ENCODE data around the gene A2M.

The A2M gene

DNA sequence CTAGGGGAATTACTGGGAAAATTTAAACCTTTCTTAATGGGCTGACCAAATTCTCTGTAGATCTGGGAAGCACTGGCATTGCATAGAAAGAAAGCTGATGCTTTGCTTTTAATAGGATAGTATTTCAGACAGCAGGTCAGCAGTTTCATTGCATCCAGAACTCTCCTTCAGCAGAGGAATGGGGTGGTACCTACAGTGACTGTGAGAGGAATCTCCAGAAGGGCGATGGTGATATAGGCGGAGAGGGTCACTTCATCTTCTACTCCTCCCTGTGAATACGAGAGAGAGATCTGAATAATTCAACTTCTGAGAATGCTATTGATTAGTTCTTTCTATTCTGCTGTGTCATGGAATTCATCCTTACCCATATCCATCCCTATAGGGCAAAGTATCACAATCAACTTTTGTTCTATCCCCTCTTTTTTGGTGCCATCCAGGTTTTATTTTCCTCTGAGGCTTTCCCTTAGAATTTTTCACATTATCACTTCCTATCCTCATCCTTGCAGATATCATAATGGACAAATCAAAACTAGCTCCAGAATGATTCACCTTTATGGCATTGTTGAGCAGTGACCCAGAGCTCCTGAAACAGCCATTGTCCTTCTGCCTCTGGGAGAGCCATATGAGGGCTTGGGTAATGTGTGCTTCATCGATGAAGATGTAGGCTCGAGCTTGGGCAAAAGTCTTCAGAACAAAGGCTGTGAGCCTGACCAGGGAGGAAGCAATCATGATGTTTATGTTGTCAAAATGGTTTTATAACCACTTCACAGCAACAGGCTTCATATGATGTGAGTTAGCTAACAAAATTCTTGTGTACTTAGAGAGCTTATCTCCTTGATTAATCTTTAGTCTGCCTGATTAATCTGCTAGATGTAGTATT, 38.3 kb downstream of the A2M start:
- CTCF ChIA-PET, result interaction anchor here (0.6 to 1.5 kb wide), 4 partner anchors 11 to 40 kb away, joined by 3 to 6 read pairs (median 4); no protein-coding TSS in a partner anchor
- POLR2A ChIA-PET, result no interaction called here
- TF ChIP-seq, protein P1, sequence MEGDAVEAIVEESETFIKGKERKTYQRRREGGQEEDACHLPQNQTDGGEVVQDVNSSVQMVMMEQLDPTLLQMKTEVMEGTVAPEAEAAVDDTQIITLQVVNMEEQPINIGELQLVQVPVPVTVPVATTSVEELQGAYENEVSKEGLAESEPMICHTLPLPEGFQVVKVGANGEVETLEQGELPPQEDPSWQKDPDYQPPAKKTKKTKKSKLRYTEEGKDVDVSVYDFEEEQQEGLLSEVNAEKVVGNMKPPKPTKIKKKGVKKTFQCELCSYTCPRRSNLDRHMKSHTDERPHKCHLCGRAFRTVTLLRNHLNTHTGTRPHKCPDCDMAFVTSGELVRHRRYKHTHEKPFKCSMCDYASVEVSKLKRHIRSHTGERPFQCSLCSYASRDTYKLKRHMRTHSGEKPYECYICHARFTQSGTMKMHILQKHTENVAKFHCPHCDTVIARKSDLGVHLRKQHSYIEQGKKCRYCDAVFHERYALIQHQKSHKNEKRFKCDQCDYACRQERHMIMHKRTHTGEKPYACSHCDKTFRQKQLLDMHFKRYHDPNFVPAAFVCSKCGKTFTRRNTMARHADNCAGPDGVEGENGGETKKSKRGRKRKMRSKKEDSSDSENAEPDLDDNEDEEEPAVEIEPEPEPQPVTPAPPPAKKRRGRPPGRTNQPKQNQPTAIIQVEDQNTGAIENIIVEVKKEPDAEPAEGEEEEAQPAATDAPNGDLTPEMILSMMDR (IDR thresholded peaks at IDR 0.05; ENCODE audit: control extremely low read depth, extremely low read depth, low read depth, missing control alignments), result no peak
- no peak for DNase-seq (ENCODE audit: extremely low spot score)

DNA sequence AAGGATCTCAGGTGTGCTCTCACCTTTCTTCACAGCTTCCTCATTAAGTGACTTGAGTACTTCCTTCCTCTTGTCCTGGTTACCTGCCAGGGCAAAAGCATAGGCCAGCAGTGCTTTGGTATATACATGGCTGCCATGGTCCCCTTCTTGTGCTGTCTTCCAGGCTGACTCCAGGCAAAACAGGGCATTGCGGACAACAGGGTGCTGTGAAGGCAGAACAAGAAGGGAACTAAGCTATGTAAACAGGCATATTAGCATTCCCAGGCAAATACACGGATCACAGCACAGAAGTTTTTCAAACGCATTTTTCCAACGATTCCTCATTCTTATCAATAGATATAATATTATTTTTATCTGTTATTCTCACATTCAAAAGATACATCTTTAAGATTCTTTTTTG, 39.0 kb downstream of the A2M start:
- TF ChIP-seq, protein P1 (IDR thresholded peaks at IDR 0.05; ENCODE audit: control extremely low read depth, extremely low read depth, low read depth, missing control alignments), result no peak
- POLR2A ChIA-PET, result no interaction called here
- CTCF ChIA-PET, result interaction anchor here (1.3 to 1.5 kb wide), 3 partner anchors 10 to 41 kb away, joined by 3 to 6 read pairs (median 5); no protein-coding TSS in a partner anchor
- DNase-seq (ENCODE audit: extremely low spot score), result no peak

DNA sequence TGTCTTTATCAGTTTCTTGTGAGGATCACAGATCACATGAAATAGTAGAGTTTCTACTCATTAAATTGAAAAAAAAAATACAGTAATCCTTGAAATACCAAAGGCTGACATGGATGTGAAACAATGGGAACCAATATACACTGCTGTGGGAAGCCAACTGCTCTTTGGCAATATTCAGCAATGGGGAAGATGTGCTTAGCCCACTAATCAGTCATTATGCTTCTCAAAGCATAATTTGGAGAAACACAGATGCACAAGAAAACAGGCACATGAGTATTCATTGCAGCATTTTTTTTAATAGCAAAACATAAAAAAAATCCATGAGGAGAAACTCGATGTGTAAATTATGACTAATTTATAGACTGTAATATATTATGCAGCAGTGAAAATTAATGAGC, 40.6 kb downstream of the A2M start:
- no peak for DNase-seq (ENCODE audit: extremely low spot score)
- POLR2A ChIA-PET, result no interaction called here
- CTCF ChIA-PET, result interaction anchor here (2.0 kb wide), 1 partner anchor 9 kb away, joined by 4 read pairs; no protein-coding TSS in a partner anchor
- TF ChIP-seq, protein P1 (IDR thresholded peaks at IDR 0.05; ENCODE audit: control extremely low read depth, extremely low read depth, low read depth, missing control alignments), result no peak

DNA sequence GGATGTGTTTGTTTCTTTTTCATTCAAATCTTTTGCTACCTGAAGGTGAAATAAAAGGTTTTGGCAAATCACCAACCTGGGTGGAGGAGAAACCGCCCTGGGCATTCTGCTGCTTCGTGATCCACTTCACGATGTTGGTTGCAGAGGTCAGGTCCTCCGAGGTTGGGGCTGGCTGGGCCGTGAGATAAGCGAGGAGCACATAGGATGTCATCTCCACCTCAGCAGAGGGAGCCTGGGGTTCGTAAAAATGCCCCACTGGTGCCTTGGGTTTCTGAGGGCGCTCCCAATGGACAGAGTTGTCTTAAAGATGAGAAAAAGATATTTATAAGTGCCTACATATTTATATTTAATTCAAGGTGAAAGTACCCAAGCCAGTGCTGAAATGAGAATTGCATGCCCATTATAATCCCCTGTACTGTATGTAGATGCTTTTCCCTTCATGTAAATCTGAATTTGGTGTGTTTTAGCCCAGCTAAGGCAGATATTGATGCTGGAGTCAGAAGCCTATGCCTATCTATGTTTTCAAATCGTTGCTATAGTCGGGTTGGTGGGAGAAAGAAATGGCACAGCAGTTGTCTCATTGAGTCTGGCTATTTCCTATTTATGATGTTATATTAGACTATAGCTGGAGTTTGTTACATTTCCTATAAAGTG, 41.1 kb downstream of the A2M start:
- POLR2A ChIA-PET, result no interaction called here

DNA sequence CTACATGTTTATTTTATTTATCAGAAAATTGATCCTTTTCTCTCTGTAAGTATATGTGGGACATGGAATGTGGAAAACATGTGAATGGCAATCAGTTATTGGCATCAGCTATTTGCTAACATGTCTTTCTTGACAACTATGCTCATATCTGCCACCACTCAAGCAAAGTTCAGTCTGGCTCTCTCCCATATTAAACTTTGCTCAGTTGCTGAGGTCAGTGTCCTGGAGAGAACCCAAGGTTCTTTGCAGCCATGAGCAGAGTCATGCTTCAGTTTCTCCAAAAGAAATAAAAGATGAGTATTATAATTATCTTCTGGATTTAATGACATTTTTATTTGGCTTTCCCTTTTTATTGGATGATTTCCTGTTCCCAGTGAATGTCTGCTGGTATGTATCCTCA, 42.6 kb downstream of the A2M start:
- POLR2A ChIA-PET, result no interaction called here
- TF ChIP-seq, protein P1 (IDR thresholded peaks at IDR 0.05; ENCODE audit: control extremely low read depth, extremely low read depth, low read depth, missing control alignments), result no peak
- DNase-seq (ENCODE audit: extremely low spot score), result no peak
- CTCF ChIA-PET, result no interaction called here

More for the DNA sequence above, 41.1 kb downstream of the A2M start:
- DNase-seq (ENCODE audit: extremely low spot score), result no peak
- TF ChIP-seq, protein P1 (IDR thresholded peaks at IDR 0.05; ENCODE audit: control extremely low read depth, extremely low read depth, low read depth, missing control alignments), result no peak
- CTCF ChIA-PET, result interaction anchor here (2.0 kb wide), 1 partner anchor 9 kb away, joined by 4 read pairs; no protein-coding TSS in a partner anchor

DNA sequence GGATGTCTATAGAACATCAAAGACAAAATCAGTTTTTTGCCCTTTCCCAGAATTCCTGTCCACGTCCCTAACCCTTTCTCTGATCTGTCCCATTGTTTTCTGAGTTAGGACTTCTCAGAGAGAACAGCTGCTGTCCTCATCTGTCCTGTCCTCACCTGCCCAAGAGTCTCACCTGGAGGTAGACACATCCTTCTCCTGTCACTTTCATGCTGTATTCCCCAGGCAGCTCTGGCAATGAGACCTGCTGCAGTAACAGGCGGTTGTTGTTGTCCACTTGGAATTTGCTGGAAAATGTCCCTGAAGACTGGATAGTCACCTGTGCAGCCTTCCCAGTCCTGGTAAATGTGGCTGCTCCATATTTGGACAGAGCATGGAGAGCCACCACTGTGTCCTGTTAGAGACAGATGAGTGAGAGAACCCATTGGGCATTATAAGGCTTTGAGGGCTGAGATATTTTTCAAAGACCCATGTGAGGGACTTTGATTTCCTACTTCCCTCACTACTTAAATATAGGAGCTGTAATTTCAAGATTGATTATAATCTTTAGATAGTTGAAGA, 43.2 kb downstream of the A2M start:
- CTCF ChIA-PET, result no interaction called here
- POLR2A ChIA-PET, result no interaction called here
- no peak for DNase-seq (ENCODE audit: extremely low spot score)
- TF ChIP-seq, protein P1 (IDR thresholded peaks at IDR 0.05; ENCODE audit: control extremely low read depth, extremely low read depth, low read depth, missing control alignments), result no peak

Measured in GM10248 (cell line).